GM23338 (cell line): ENCODE data around the gene MYL1. TPM values are rescaled to one million over a fixed set of nuclear protein-coding genes. Genes with fewer than 3 reads are reported as not detected.

Experiments
- ATAC-seq: fragments of 200-7000 bp; cut with Tn5 transposase; 3 replicates; pipeline ENCODE4 v1.9.1; 2020
- DNase-seq: peaks from one replicate; pipeline ENCODE4 v3.0.0-alpha.2; 2015; ENCODE audit warnings: low spot score
- H2AFZ ChIP-seq: fragments of 200-600 bp; sonication (generic); 2 replicates; pipeline ENCODE4 v1.8.0; 2016; ENCODE audit warnings: antibody characterized with exemption, mild to moderate bottlenecking, moderate library complexity
- H3F3A ChIP-seq: fragments of 200-600 bp; sonication (generic); replicated peaks from 2 replicates; pipeline ENCODE4 v1.8.0; 2017; ENCODE audit warnings: antibody characterized with exemption, mixed run types, low read depth
- H3K27ac ChIP-seq: fragments of 200-600 bp; sonication (generic); 2 replicates; pipeline ENCODE4 v1.6.1; 2016; ENCODE audit warnings: low read depth
- H3K27me3 ChIP-seq: fragments of 200-600 bp; sonication (generic); 2 replicates; pipeline ENCODE4 v1.8.0; 2016; ENCODE audit warnings: mild to moderate bottlenecking, mixed run types, moderate library complexity; ENCODE audit not compliant: insufficient read depth
- H3K36me3 ChIP-seq: fragments of 200-600 bp; sonication (generic); 2 replicates; pipeline ENCODE4 v1.8.0; 2016; ENCODE audit warnings: mild to moderate bottlenecking; ENCODE audit not compliant: insufficient read depth
- H3K4me1 ChIP-seq: fragments of 200-600 bp; sonication (generic); 2 replicates; pipeline ENCODE4 v1.8.0; 2016; ENCODE audit warnings: mild to moderate bottlenecking, moderate library complexity; ENCODE audit not compliant: insufficient read depth
- H3K4me2 ChIP-seq: fragments of 200-600 bp; sonication (generic); 2 replicates; pipeline ENCODE4 v1.7.1; 2017; ENCODE audit warnings: mixed run types
- H3K4me3 ChIP-seq: fragments of 200-600 bp; sonication (generic); 2 replicates; pipeline ENCODE4 v1.6.1; 2016; ENCODE audit warnings: mixed run types
- H3K79me2 ChIP-seq: fragments of 200-600 bp; sonication (generic); replicated peaks from 2 replicates; pipeline ENCODE4 v1.8.0; 2017; ENCODE audit warnings: mild to moderate bottlenecking; ENCODE audit not compliant: insufficient read depth
- H3K9me2 ChIP-seq: fragments of 200-600 bp; sonication (generic); 2 replicates; pipeline ENCODE4 v1.8.0; 2017; ENCODE audit not compliant: insufficient read depth
- H4K20me1 ChIP-seq: fragments of 200-600 bp; sonication (generic); replicated peaks from 2 replicates; pipeline ENCODE4 v1.8.0; 2017; ENCODE audit warnings: mild to moderate bottlenecking; ENCODE audit not compliant: insufficient read depth
- H3K27ac Mint-ChIP-seq: 2 replicates; pipeline ENCODE4 v1.8.0; 2020; ENCODE audit warnings: inconsistent platforms, mild to moderate bottlenecking, moderate library complexity, mixed read lengths
- H3K27me3 Mint-ChIP-seq: 3 replicates; pipeline ENCODE4 v1.8.0; 2022; ENCODE audit warnings: low read depth, mild to moderate bottlenecking, moderate library complexity, mixed read lengths, inconsistent platforms; ENCODE audit not compliant: insufficient read depth, poor library complexity
- H3K36me3 Mint-ChIP-seq: 3 replicates; pipeline ENCODE4 v1.8.0; 2021; ENCODE audit warnings: low read depth, mild to moderate bottlenecking, inconsistent platforms, moderate library complexity, mixed read lengths
- H3K4me1 Mint-ChIP-seq: 3 replicates; pipeline ENCODE4 v1.8.0; 2020; ENCODE audit warnings: mild to moderate bottlenecking, inconsistent platforms, mixed read lengths
- H3K4me3 Mint-ChIP-seq: 3 replicates; pipeline ENCODE4 v1.8.0; 2021; ENCODE audit warnings: moderate library complexity, mild to moderate bottlenecking, inconsistent platforms, mixed read lengths
- H3K9me3 Mint-ChIP-seq: 3 replicates; pipeline ENCODE4 v1.8.0; 2020; ENCODE audit warnings: moderate library complexity, mild to moderate bottlenecking, inconsistent platforms, mixed read lengths
- CREB1 ChIP-seq: fragments of 250-450 bp; sonication (Bioruptor Pico); IDR thresholded peaks from 2 replicates; pipeline ENCODE4 v1.5.0; 2020; ENCODE audit warnings: low read depth, mild to moderate bottlenecking, moderate library complexity
- ETS1 ChIP-seq: IDR thresholded peaks from 2 replicates; pipeline ENCODE4 v1.6.1; 2016; ENCODE audit warnings: antibody characterized with exemption
- EZH2 ChIP-seq: fragments of 200-600 bp; sonication (generic); IDR thresholded peaks from one replicate; pipeline ENCODE4 v1.8.0; 2017; ENCODE audit warnings: antibody characterized with exemption, mild to moderate bottlenecking, low read depth; ENCODE audit not compliant: unreplicated experiment
- EZH2phosphoT487 ChIP-seq: fragments of 200-600 bp; sonication (generic); IDR thresholded peaks from one replicate; pipeline ENCODE4 v1.8.1; 2018; ENCODE audit warnings: antibody characterized with exemption; ENCODE audit not compliant: unreplicated experiment
- JUNB ChIP-seq: IDR thresholded peaks from one replicate; pipeline ENCODE4 v1.6.1; 2016; ENCODE audit warnings: antibody characterized with exemption; ENCODE audit not compliant: unreplicated experiment
- NANOG ChIP-seq: IDR thresholded peaks from 2 replicates; pipeline ENCODE4 v1.6.1; 2016; ENCODE audit warnings: antibody characterized with exemption, borderline replicate concordance
- POLR2AphosphoS5 ChIP-seq: IDR thresholded peaks from 2 replicates; pipeline ENCODE4 v1.6.1; 2016; ENCODE audit warnings: antibody characterized with exemption, low read depth
- STAT1 ChIP-seq: IDR thresholded peaks from one replicate; pipeline ENCODE4 v1.6.1; 2016; ENCODE audit warnings: antibody characterized with exemption; ENCODE audit not compliant: unreplicated experiment
- ZNF114 ChIP-seq: fragments of 250-450 bp; sonication (Bioruptor Pico); IDR thresholded peaks from 2 replicates; pipeline ENCODE4 v1.5.0; 2020; ENCODE audit warnings: mild to moderate bottlenecking, moderate library complexity
- ZNF331 ChIP-seq: fragments of 250-450 bp; sonication (Bioruptor Pico); IDR thresholded peaks from 2 replicates; pipeline ENCODE4 v1.5.0; 2020; ENCODE audit warnings: low read depth, mild to moderate bottlenecking, moderate library complexity
- polyA plus RNA-seq: library from polyadenylated mRNA; unstranded; fragments of >200 nt; fragmentation: Nextera tagmentation; extraction: Ambion mirVana; gene quantifications from 2 replicates; pipeline ENCODE4 v1.2.1, GENCODE V29; 2016
- total RNA-seq: library from RNA; depleted of rRNA; stranded (reverse); fragments of >200 nt; shearing (Covaris generic); gene quantifications from 2 replicates; pipeline ENCODE4 v1.2.3, GENCODE V29; 2014
- TF ChIP-seq, protein P1 (sequence below): IDR thresholded peaks from one replicate; pipeline ENCODE4 v1.6.1; 2018; ENCODE audit warnings: antibody characterized with exemption; ENCODE audit not compliant: unreplicated experiment
- TF ChIP-seq, protein P2 (sequence below), 2 experiments: fragments of 200-600 bp in 1 of 2; sonication (generic) in 1 of 2; conservative IDR thresholded peaks; 2 replicates each; pipeline versions ENCODE4 v1.5.1 to v1.6.1; 2016 to 2017; ENCODE audit warnings: antibody characterized with exemption in 2 of 2, low read depth in 2 of 2, mild to moderate bottlenecking in 2 of 2, moderate library complexity in 1 of 2

MYL1 gene
- total and polyA plus RNA-seq, 2 experiments from 2014 or later = not detected

DNA sequence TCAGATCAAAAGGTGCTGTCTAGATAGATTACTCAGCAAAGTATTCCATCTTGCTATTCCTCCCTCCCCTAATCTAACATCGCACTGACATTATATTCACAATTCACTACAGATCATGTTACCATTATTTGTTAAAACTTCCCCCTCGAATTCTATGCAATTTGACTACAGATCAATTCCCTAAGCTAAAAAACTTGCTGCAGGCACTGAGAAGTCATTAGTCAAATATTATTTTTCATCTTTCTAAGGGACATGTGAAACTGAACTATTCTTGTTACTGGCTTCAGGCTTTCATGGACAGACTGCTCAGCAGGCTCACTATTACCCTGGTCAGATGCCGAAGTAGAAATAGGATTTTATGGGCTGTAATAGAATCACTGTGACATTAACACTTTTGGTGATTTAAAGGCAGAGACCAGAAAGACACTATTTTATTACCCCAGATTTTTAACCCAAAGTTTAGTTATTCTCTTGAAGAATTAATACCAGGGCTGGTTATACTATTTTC lies 15.1 kb downstream of the MYL1 start:
- Histone ChIP-seq H3K79me2 (no peaks in the 10 kb centered on the region), H3K27me3 (no peaks in the 10 kb centered on the region), H3F3A (no peaks in the 10 kb centered on the region), H4K20me1 (no peaks in the 10 kb centered on the region), H3K4me1 (no peaks in the 10 kb centered on the region), H3K4me2 (no peak overlapping the region), H2AFZ (no peak overlapping the region), H3K9me2 (no peaks in the 10 kb centered on the region), H3K4me3 (no peak overlapping the region), H3K27ac (no peak overlapping the region), H3K36me3 (no peaks in the 10 kb centered on the region)
- H3K9me3 Mint-ChIP-seq = no peaks in the 10 kb centered on the region
- peaks cover 2% of the 10 kb centered on the region; the same call in 1 of the 3 replicates for H3K4me1 Mint-ChIP-seq
- H3K4me3 Mint-ChIP-seq = no peak overlapping the region
- no peaks in the 10 kb centered on the region for H3K27me3 Mint-ChIP-seq
- no peaks in the 10 kb centered on the region for H3K36me3 Mint-ChIP-seq
- no peak for ATAC-seq
- H3K27ac Mint-ChIP-seq = no peak overlapping the region
- TF ChIP-seq NANOG (no peak), ZNF114 (CRISPR knock-in tag) (no peak), CREB1 (CRISPR knock-in tag) (no peak), ZNF331 (CRISPR knock-in tag) (no peak), POLR2AphosphoS5 (no peak)
- TF ChIP-seq, protein P1, sequence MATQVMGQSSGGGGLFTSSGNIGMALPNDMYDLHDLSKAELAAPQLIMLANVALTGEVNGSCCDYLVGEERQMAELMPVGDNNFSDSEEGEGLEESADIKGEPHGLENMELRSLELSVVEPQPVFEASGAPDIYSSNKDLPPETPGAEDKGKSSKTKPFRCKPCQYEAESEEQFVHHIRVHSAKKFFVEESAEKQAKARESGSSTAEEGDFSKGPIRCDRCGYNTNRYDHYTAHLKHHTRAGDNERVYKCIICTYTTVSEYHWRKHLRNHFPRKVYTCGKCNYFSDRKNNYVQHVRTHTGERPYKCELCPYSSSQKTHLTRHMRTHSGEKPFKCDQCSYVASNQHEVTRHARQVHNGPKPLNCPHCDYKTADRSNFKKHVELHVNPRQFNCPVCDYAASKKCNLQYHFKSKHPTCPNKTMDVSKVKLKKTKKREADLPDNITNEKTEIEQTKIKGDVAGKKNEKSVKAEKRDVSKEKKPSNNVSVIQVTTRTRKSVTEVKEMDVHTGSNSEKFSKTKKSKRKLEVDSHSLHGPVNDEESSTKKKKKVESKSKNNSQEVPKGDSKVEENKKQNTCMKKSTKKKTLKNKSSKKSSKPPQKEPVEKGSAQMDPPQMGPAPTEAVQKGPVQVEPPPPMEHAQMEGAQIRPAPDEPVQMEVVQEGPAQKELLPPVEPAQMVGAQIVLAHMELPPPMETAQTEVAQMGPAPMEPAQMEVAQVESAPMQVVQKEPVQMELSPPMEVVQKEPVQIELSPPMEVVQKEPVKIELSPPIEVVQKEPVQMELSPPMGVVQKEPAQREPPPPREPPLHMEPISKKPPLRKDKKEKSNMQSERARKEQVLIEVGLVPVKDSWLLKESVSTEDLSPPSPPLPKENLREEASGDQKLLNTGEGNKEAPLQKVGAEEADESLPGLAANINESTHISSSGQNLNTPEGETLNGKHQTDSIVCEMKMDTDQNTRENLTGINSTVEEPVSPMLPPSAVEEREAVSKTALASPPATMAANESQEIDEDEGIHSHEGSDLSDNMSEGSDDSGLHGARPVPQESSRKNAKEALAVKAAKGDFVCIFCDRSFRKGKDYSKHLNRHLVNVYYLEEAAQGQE = no peak
- TF ChIP-seq, protein P2, sequence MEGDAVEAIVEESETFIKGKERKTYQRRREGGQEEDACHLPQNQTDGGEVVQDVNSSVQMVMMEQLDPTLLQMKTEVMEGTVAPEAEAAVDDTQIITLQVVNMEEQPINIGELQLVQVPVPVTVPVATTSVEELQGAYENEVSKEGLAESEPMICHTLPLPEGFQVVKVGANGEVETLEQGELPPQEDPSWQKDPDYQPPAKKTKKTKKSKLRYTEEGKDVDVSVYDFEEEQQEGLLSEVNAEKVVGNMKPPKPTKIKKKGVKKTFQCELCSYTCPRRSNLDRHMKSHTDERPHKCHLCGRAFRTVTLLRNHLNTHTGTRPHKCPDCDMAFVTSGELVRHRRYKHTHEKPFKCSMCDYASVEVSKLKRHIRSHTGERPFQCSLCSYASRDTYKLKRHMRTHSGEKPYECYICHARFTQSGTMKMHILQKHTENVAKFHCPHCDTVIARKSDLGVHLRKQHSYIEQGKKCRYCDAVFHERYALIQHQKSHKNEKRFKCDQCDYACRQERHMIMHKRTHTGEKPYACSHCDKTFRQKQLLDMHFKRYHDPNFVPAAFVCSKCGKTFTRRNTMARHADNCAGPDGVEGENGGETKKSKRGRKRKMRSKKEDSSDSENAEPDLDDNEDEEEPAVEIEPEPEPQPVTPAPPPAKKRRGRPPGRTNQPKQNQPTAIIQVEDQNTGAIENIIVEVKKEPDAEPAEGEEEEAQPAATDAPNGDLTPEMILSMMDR (conservative IDR thresholded peaks at IDR 0.05; ENCODE audit: low read depth in 2 of 2) = no peak
- DNase-seq = no peak

- Histone ChIP-seq H3K9me2 (no peaks in the 10 kb centered on the region; the same call in 1 of the 2 replicates), H3K4me1 (no peaks in the 10 kb centered on the region), H3K4me2 (no peak overlapping the region), H3K27me3 (no peaks in the 10 kb centered on the region), H3K4me3 (no peak overlapping the region), H3K79me2 (no peaks in the 10 kb centered on the region), H3F3A (no peaks in the 10 kb centered on the region), H4K20me1 (no peaks in the 10 kb centered on the region), H3K27ac (no peak overlapping the region), H3K36me3 (no peaks in the 10 kb centered on the region), H2AFZ (no peak overlapping the region)
- H3K27ac Mint-ChIP-seq = no peak overlapping the region
- H3K27me3 Mint-ChIP-seq = no peaks in the 10 kb centered on the region
- DNase-seq (no peak), ATAC-seq (no peak)
- H3K36me3 Mint-ChIP-seq = no peaks in the 10 kb centered on the region
- no peak overlapping the region for H3K4me3 Mint-ChIP-seq
- H3K9me3 Mint-ChIP-seq = no peaks in the 10 kb centered on the region; the same call in 2 of the 3 replicates
- peaks cover 5% of the 10 kb centered on the region; the same call in 2 of the 3 replicates for H3K4me1 Mint-ChIP-seq
- TF ChIP-seq, protein P2 (conservative IDR thresholded peaks at IDR 0.05; ENCODE audit: low read depth in 2 of 2) = no peak
- TF ChIP-seq ZNF114 (CRISPR knock-in tag) = no peak
- TF ChIP-seq EZH2 = no peak
- no peak for TF ChIP-seq ZNF331 (CRISPR knock-in tag)
- TF ChIP-seq, protein P1 = no peak
- TF ChIP-seq EZH2phosphoT487 = no peak
- TF ChIP-seq STAT1 = no peak
- no peak for TF ChIP-seq JUNB
- no peak for TF ChIP-seq ETS1
- TF ChIP-seq POLR2AphosphoS5 = no peak
These were observed 26.6 kb downstream of the MYL1 start for GRCh38 chr2:210288408-210288807.
